PC-3 (cell line): ENCODE results near the gene TFDP1. TPM values are rescaled to one million over a fixed set of nuclear protein-coding genes. Genes with fewer than 3 reads are reported as not detected.

Experiments used
- ATAC-seq: fragments of 200-7000 bp; cut with Tn5 transposase; 2 replicates; pipeline ENCODE4 v1.9.1; 2020; ENCODE audit warnings: mild to moderate bottlenecking, moderate library complexity
- BruUV-seq: library from RNA; stranded (reverse); fragments of 400-500 nt; replicated peaks from 2 replicates; lab custom pipeline; 2021; lab: Mats Ljungman, UMichigan
- CTCF ChIA-PET: fragments of 300-600 bp; sonication (Branson Sonifier 250); formaldehyde crosslinking; loops from one replicate; lab custom pipeline; 2022; ENCODE audit warnings: antibody characterized with exemption; lab: Charles Lee
- POLR2A ChIA-PET: fragments of 300-600 bp; sonication (Branson Sonifier 250); formaldehyde crosslinking; loops from one replicate; lab custom pipeline; 2022; ENCODE audit warnings: antibody characterized with exemption; ENCODE audit not compliant: unreplicated experiment; lab: Charles Lee
- DNase-seq: peaks from one replicate; pipeline ENCODE4 v3.0.0-alpha.2; 2015
- H2AFZ ChIP-seq: fragments of 300-600 bp; sonication (generic); 2 replicates; pipeline ENCODE4 v1.6.0; 2016; ENCODE audit warnings: antibody characterized with exemption, low read length
- H3F3A ChIP-seq: fragments of 300-600 bp; sonication (generic); one replicate; pipeline ENCODE4 v1.6.0; 2017; ENCODE audit warnings: antibody characterized with exemption, low read length, control low read depth, mild to moderate bottlenecking; ENCODE audit not compliant: unreplicated experiment
- H3K27ac ChIP-seq: fragments of 300-600 bp; sonication (generic); 2 replicates; pipeline ENCODE4 v1.5.1; 2016; ENCODE audit warnings: mild to moderate bottlenecking, low read length
- H3K27me3 ChIP-seq: fragments of 300-600 bp; sonication (generic); 2 replicates; pipeline ENCODE4 v1.6.1; 2016; ENCODE audit warnings: low read length, mixed read lengths
- H3K36me3 ChIP-seq: fragments of 300-600 bp; sonication (generic); 2 replicates; pipeline ENCODE4 v1.6.1; 2016; ENCODE audit warnings: low read depth, mixed run types, low read length, mixed read lengths
- H3K4me1 ChIP-seq: fragments of 300-600 bp; sonication (generic); 2 replicates; pipeline ENCODE4 v1.5.1; 2016; ENCODE audit warnings: low read length; ENCODE audit not compliant: insufficient read depth
- H3K4me2 ChIP-seq: fragments of 300-600 bp; sonication (generic); 2 replicates; pipeline ENCODE4 v1.6.0; 2016; ENCODE audit warnings: low read length
- H3K4me3 ChIP-seq: fragments of 300-600 bp; sonication (generic); 2 replicates; pipeline ENCODE4 v1.5.1; 2016; ENCODE audit warnings: mild to moderate bottlenecking, low read length, mixed read lengths
- H3K79me2 ChIP-seq: fragments of 300-600 bp; sonication (generic); 2 replicates; pipeline ENCODE4 v1.6.1; 2017; ENCODE audit warnings: low read length, mixed read lengths
- H3K9ac ChIP-seq: fragments of 300-600 bp; sonication (generic); 2 replicates; pipeline ENCODE4 v1.6.0; 2016; ENCODE audit warnings: mild to moderate bottlenecking, low read length
- H3K9me2 ChIP-seq: fragments of 300-600 bp; sonication (generic); replicated peaks from 2 replicates; pipeline ENCODE4 v1.6.1; 2016; ENCODE audit warnings: mixed run types, low read length, mixed read lengths
- H3K9me3 ChIP-seq: fragments of 300-600 bp; sonication (generic); 2 replicates; pipeline ENCODE4 v1.6.1; 2016; ENCODE audit warnings: low read length, mixed read lengths
- H4K20me1 ChIP-seq: fragments of 300-600 bp; sonication (generic); 2 replicates; pipeline ENCODE4 v1.6.1; 2016; ENCODE audit warnings: low read length, mixed read lengths
- EZH2 ChIP-seq: fragments of 300-600 bp; sonication (generic); IDR thresholded peaks from one replicate; pipeline ENCODE4 v1.6.1; 2017; ENCODE audit warnings: antibody characterized with exemption, mild to moderate bottlenecking, low read length; ENCODE audit not compliant: unreplicated experiment
- EZH2phosphoT487 ChIP-seq: fragments of 300-600 bp; sonication (generic); IDR thresholded peaks from 2 replicates; pipeline ENCODE4 v1.6.1; 2018; ENCODE audit warnings: mild to moderate bottlenecking, antibody characterized with exemption, low read length, borderline replicate concordance
- intact Hi-C: fragments of 100-400 bp; cut with micrococcal nuclease; formaldehyde crosslinking; loops from 2 replicates; pipeline ENCODE4 v1.9.0; 2023
- total RNA-seq: library from RNA; depleted of rRNA; stranded (reverse); fragments of >200 nt; gene quantifications from 2 replicates; pipeline ENCODE4 v1.2.3, GENCODE V29; 2014
- TF ChIP-seq, protein P1 (sequence below): fragments of 300-600 bp; sonication (generic); conservative IDR thresholded peaks from 2 replicates; pipeline ENCODE4 v1.5.1; 2017; ENCODE audit warnings: antibody characterized with exemption, low read depth, mild to moderate bottlenecking, low read length

Gene TFDP1
- total RNA-seq, 1 experiment from 2014 or later = 89.5 TPM

DNA sequence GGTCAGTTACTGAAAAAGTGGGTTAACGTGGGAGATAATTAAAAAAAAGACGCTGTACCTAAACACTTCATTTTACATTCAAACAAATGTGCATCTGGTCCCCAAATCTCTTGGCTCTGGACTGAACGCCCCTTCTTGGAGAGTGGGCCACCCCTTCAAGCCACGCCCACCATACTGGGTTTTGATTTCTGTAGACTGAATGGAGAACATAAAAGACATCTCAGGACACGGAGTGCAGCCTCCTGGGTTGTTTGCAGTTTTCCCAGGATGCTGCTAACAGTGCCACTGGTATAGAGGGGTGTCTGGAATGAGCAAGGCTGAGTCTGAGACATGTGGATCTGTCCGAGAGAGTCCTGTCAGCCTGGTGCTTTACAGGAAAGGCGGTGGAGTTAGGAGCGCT is 10.6 kb downstream of the TFDP1 start:
- intact Hi-C loops = no loop called here
- Histone ChIP-seq H3K27me3 (no peaks in the 10 kb centered on the region), H3K27ac (no peak overlapping the region), H3K4me1 (no peaks in the 10 kb centered on the region), H3K9me2 (no peaks in the 10 kb centered on the region), H4K20me1 (peaks cover 22% of the 10 kb centered on the region), H3K36me3 (peaks cover 19% of the 10 kb centered on the region), H3F3A (no peaks in the 10 kb centered on the region), H3K4me3 (no peak overlapping the region), H2AFZ (no peak overlapping the region), H3K9ac (no peak overlapping the region), H3K4me2 (no peak overlapping the region), H3K79me2 (peaks cover 89% of the 10 kb centered on the region), H3K9me3 (no peaks in the 10 kb centered on the region)
- no peak for ATAC-seq
- TF ChIP-seq EZH2phosphoT487 (no peak), EZH2 (no peak)
- TF ChIP-seq, protein P1, sequence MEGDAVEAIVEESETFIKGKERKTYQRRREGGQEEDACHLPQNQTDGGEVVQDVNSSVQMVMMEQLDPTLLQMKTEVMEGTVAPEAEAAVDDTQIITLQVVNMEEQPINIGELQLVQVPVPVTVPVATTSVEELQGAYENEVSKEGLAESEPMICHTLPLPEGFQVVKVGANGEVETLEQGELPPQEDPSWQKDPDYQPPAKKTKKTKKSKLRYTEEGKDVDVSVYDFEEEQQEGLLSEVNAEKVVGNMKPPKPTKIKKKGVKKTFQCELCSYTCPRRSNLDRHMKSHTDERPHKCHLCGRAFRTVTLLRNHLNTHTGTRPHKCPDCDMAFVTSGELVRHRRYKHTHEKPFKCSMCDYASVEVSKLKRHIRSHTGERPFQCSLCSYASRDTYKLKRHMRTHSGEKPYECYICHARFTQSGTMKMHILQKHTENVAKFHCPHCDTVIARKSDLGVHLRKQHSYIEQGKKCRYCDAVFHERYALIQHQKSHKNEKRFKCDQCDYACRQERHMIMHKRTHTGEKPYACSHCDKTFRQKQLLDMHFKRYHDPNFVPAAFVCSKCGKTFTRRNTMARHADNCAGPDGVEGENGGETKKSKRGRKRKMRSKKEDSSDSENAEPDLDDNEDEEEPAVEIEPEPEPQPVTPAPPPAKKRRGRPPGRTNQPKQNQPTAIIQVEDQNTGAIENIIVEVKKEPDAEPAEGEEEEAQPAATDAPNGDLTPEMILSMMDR = no peak
- ChIA-PET CTCF (no interaction called here), POLR2A (no interaction called here)
- BruUV-seq = no TSS peak
- no peak for DNase-seq

DNA sequence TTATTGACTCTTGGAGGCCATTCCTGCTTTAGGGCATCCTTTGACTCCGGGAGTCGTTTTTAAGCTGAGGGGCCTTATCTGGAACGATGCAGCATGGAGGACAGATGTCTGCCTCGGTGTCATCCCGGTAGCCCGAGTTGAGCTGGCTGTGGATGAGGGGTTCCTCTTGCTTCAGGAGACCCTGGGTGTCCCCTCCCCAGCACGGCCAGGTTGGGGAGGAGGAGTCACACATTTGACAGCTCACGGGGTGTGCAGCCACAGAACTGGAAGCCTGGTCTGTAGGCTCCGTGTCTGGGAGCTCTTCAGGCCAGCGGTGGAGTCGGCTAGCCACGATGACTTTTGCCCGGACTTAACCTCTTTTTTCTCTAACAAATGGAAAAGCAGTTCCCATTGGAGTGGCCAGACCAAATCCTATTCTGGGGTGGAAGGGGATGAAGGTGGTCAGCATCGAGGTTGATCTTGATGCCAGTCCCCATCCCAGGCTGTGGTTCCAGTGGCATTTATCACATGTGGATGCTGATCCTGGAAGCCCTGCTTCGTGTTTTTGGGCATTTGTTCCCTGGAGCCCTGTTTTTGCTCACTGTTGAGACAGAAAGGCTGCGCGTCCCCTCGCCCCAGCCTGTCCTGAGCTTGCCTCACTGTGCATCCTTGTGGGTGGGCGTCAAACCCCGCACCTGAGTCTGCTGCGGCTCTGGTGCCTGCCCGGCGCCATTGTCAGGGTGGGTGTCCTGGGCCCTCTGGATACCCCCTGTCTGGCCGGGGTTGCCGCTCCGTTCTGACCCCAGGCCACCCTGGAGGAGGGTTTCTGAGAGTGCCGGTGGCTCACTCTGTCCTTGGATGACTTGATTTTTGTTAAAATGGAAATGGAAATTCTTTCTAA is 12.0 kb downstream of the TFDP1 start:
- H3K36me3 ChIP-seq = peaks cover 19% of the 10 kb centered on the region
- H3K79me2 ChIP-seq = peaks cover 91% of the 10 kb centered on the region
- no peak overlapping the region for H3K9ac ChIP-seq
- H3K4me1 ChIP-seq = no peaks in the 10 kb centered on the region
- H3K27me3 ChIP-seq = no peaks in the 10 kb centered on the region
- TF ChIP-seq EZH2phosphoT487 (no peak), EZH2 (no peak)
- TF ChIP-seq, protein P1 = no peak
- ATAC-seq = no peak
- H3K27ac ChIP-seq = no peak overlapping the region
- H2AFZ ChIP-seq = no peak overlapping the region
- no peaks in the 10 kb centered on the region for H3K9me3 ChIP-seq
- no peaks in the 10 kb centered on the region for H3F3A ChIP-seq
- DNase-seq = no peak
- H4K20me1 ChIP-seq = peaks cover 19% of the 10 kb centered on the region
- no peak overlapping the region for H3K4me3 ChIP-seq
- no peak overlapping the region for H3K4me2 ChIP-seq
- POLR2A ChIA-PET = no interaction called here
- CTCF ChIA-PET = no interaction called here
- intact Hi-C loops = no loop called here
- no peaks in the 10 kb centered on the region for H3K9me2 ChIP-seq
- BruUV-seq = no TSS peak
